Measurements from ENCODE around the gene RBM44.

DNA sequence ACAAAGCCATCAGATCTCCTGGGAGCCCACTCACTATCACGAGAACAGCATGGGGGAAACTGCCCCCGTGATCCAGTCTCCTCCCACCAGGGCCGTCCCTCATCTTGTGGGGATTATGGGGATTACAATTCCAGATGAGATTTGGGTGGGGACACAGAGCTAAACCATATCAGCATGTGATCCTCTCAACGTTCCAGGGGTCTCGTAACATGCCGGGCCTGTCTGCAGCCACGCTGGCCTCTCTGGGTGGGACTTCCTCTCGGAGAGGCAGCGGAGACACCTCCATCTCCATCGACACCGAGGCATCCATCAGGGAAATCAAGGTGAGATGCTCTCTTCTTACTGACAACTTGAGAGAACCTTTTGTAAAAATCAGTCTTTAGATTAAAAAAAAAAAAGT, 49.6 kb upstream of the RBM44 start:
- TF ChIP-seq GATA3 (IDR thresholded peaks at IDR 0.05; ENCODE audit: low read depth, low read length) = no peak
- no peak for TF ChIP-seq GATA2 (IDR thresholded peaks at IDR 0.05; ENCODE audit: low read depth, low read length)

All from SH-SY5Y (cell line).